Skeletal muscle satellite cell (primary cell): Measurements from ENCODE around the gene RAB30.

ENCODE experiments used
- H3K27me3 ChIP-seq: 2 replicates; pipeline ENCODE4 v1.7.0; 2013; ENCODE audit warnings: low read length; ENCODE audit not compliant: control insufficient read depth, insufficient read depth
- H3K36me3 ChIP-seq: 2 replicates; pipeline ENCODE4 v1.7.0; 2013; ENCODE audit warnings: mild to moderate bottlenecking, control low read depth, low read length; ENCODE audit not compliant: insufficient read depth
- H3K4me1 ChIP-seq: 2 replicates; pipeline ENCODE4 v1.7.0; 2013; ENCODE audit warnings: low read length; ENCODE audit not compliant: control insufficient read depth, insufficient read depth
- H3K4me2 ChIP-seq: 2 replicates; pipeline ENCODE4 v1.7.0; 2013; ENCODE audit warnings: mild to moderate bottlenecking, low read length
- H3K4me3 ChIP-seq: 2 replicates; pipeline ENCODE4 v1.7.0; 2013; ENCODE audit warnings: low read length
- H3K9ac ChIP-seq: 2 replicates; pipeline ENCODE4 v1.7.0; 2013; ENCODE audit warnings: mild to moderate bottlenecking, low read depth, low read length, moderate library complexity
- H3K9me3 ChIP-seq: replicated peaks from 2 replicates; pipeline ENCODE4 v1.7.0; 2013; ENCODE audit warnings: mild to moderate bottlenecking, control low read depth, low read length

RAB30 gene

GRCh38 chr11:83007477-83007876 lies 64.2 kb downstream of the RAB30 start:
- Histone ChIP-seq H3K4me2 (no peak overlapping the region), H3K36me3 (no peaks in the 10 kb centered on the region), H3K9me3 (no peaks in the 10 kb centered on the region), H3K4me1 (peaks cover 28% of the 10 kb centered on the region), H3K4me3 (no peak overlapping the region), H3K9ac (no peak overlapping the region), H3K27me3 (no peaks in the 10 kb centered on the region)

DNA sequence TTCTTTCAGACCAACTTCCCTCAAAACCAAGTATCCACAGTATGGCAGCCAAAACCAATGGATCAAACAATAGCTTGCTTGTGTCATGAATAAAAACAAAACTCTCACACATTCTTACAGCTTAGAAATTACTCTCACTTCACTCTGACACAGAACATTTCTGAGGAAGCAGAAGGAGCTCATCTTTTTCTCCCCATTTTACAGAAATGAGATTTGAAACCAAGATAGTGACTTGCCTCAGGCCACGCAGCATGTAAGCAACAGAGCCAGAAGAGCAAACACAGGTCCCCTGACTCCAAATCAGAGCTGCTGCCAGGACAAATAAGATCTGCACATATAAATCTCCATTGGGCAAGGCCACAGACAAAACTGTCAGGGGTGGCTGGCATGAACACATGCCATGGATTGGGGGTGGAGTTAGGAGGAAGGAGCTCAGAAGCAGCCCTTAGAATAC lies 64.8 kb downstream of the RAB30 start:
- no peak overlapping the region for H3K4me3 ChIP-seq
- H3K4me1 ChIP-seq = peaks cover 22% of the 10 kb centered on the region
- no peak overlapping the region for H3K9ac ChIP-seq
- H3K36me3 ChIP-seq = no peaks in the 10 kb centered on the region
- no peak overlapping the region for H3K4me2 ChIP-seq
- no peaks in the 10 kb centered on the region for H3K27me3 ChIP-seq
- no peaks in the 10 kb centered on the region for H3K9me3 ChIP-seq

- Histone ChIP-seq H3K4me2 (no peak overlapping the region), H3K9ac (no peak overlapping the region), H3K36me3 (no peaks in the 10 kb centered on the region), H3K4me1 (peaks cover 13% of the 10 kb centered on the region), H3K27me3 (no peaks in the 10 kb centered on the region), H3K9me3 (no peaks in the 10 kb centered on the region), H3K4me3 (no peak overlapping the region)
These were observed 66.7 kb downstream of the RAB30 start for GRCh38 chr11:83004746-83005556.

GRCh38 chr11:83002522-83002921 lies 69.2 kb downstream of the RAB30 start:
- H3K27me3 ChIP-seq = no peaks in the 10 kb centered on the region
- H3K4me2 ChIP-seq = no peak overlapping the region
- H3K9ac ChIP-seq = no peak overlapping the region
- no peaks in the 10 kb centered on the region for H3K9me3 ChIP-seq
- no peak overlapping the region for H3K4me3 ChIP-seq
- H3K36me3 ChIP-seq = no peaks in the 10 kb centered on the region
- H3K4me1 ChIP-seq = peaks cover 1% of the 10 kb centered on the region

DNA sequence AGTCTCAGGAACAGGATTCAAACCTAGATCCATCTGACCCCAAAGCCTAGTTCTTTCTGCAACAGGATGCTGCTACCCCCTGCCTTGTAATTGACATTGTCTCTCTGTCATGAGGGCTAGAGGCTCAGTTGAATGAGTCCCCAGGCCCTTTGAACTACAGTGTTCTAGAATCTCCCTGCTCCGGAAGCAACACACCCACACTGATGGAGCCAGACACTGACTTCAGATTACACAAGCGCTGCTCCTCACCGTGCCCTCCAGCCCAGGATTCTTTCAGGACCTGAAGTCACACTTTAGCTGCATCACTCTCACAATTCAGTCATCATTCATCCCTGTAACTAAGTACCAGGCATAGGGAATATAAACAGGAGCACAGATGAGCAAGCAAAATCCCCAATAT lies 69.6 kb downstream of the RAB30 start:
- Histone ChIP-seq H3K36me3 (no peaks in the 10 kb centered on the region), H3K4me2 (no peak overlapping the region), H3K27me3 (no peaks in the 10 kb centered on the region), H3K4me1 (peaks cover 6% of the 10 kb centered on the region), H3K4me3 (no peak overlapping the region), H3K9ac (no peak overlapping the region), H3K9me3 (no peaks in the 10 kb centered on the region)

GRCh38 chr11:83000381-83000780 lies 71.3 kb downstream of the RAB30 start:
- no peak overlapping the region for H3K4me3 ChIP-seq
- no peak overlapping the region for H3K9ac ChIP-seq
- peaks cover 9% of the 10 kb centered on the region for H3K4me1 ChIP-seq
- no peaks in the 10 kb centered on the region for H3K9me3 ChIP-seq
- no peaks in the 10 kb centered on the region for H3K36me3 ChIP-seq
- no peaks in the 10 kb centered on the region for H3K27me3 ChIP-seq
- H3K4me2 ChIP-seq = no peak overlapping the region

DNA sequence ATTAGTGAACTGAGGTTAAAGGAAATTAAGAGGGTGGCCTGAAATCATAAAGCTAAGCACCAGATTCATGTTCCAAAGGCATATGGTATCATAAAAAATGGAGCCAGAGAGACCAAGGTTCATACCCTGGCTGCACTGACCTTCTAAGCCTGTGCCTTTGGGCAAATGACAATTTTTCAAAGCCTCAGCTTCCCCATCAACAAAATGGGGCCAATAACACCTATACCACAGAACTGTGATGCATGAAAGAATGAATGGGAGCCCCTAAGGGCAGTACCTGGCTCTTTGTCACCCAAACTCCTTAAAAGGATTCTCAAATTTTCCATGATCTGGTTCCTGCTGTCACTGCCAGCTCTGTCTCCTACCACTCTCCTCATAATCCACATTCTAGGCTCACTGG lies 72.5 kb downstream of the RAB30 start:
- no peaks in the 10 kb centered on the region for H3K36me3 ChIP-seq

GRCh38 chr11:82998697-82999096 lies 73.0 kb downstream of the RAB30 start:
- Histone ChIP-seq H3K4me2 (no peak overlapping the region), H3K9ac (no peak overlapping the region), H3K9me3 (no peaks in the 10 kb centered on the region), H3K4me1 (peaks cover 9% of the 10 kb centered on the region), H3K27me3 (no peaks in the 10 kb centered on the region), H3K36me3 (no peaks in the 10 kb centered on the region), H3K4me3 (no peak overlapping the region)

More for the DNA sequence above, 72.5 kb downstream of the RAB30 start:
- Histone ChIP-seq H3K4me3 (no peak overlapping the region), H3K27me3 (no peaks in the 10 kb centered on the region), H3K4me2 (no peak overlapping the region), H3K9ac (no peak overlapping the region), H3K4me1 (peaks cover 9% of the 10 kb centered on the region), H3K9me3 (no peaks in the 10 kb centered on the region)

DNA sequence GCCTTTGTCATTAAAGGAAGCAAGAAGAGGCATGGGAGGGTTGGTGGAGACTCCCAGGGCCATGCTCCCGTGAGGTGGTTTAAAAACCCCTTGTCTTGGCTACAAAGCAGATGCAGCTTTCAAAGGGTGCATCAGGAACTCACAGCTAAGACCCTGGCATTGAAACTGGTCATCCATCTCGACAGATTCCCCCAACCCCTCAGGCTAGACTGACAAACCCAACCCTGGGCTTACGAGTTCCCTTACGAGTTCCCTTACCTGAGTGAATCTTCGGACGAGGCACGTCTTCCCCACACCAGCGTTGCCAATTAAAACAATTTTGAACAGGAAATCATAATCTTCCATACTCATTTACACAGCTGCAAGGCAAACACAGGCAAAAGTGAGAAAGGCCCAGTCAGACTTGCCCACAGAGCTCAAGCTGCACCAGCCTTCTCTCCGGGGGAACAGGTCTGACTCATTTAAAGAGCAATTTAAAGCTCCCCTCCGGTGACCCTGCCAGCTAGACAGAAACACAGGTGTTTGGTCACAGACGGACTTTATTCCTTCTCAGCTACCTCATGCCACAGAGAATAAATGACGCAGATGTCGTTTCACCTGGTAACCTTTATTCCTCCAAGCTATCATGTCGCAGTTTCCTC lies 74.6 kb downstream of the RAB30 start:
- H3K4me3 ChIP-seq = no peak overlapping the region
- H3K4me2 ChIP-seq = no peak overlapping the region
- H3K9me3 ChIP-seq = no peaks in the 10 kb centered on the region
- H3K9ac ChIP-seq = no peak overlapping the region
- peaks cover 9% of the 10 kb centered on the region for H3K4me1 ChIP-seq
- H3K27me3 ChIP-seq = no peaks in the 10 kb centered on the region
- no peaks in the 10 kb centered on the region for H3K36me3 ChIP-seq

DNA sequence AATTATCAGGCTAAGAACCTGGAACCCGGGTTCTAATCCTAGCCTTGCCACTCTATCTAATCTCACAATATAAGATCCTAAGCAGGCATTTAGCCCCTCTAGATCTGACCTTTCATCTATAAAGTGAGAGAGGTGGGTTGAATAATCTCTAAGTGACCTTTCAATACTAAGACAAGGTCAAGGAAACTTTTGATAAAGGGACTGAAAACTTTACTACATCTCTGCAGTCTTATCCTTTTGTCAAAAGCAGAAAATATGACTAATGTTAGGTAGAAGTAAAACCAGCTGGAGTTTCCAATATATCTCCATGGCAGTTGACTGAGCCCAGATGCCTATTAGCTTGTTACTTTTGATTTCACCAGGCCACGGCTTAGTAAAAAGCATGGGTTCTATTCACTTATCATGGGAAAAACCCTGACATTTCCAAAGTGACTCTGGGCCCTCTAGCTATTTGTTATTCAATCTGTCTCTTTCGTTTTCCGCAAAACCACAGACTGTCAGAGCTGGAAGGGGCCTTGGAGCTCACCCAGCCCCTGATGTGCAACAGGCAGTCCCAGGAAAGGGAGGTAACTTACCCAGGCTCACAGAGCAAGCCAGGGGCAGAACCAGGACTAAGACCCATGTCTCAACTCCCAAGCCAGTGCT lies 75.8 kb downstream of the RAB30 start:
- no peak overlapping the region for H3K9ac ChIP-seq
- H3K4me1 ChIP-seq = peaks cover 9% of the 10 kb centered on the region
- H3K27me3 ChIP-seq = no peaks in the 10 kb centered on the region
- no peaks in the 10 kb centered on the region for H3K36me3 ChIP-seq
- no peaks in the 10 kb centered on the region for H3K9me3 ChIP-seq
- no peak overlapping the region for H3K4me3 ChIP-seq
- no peak overlapping the region for H3K4me2 ChIP-seq

DNA sequence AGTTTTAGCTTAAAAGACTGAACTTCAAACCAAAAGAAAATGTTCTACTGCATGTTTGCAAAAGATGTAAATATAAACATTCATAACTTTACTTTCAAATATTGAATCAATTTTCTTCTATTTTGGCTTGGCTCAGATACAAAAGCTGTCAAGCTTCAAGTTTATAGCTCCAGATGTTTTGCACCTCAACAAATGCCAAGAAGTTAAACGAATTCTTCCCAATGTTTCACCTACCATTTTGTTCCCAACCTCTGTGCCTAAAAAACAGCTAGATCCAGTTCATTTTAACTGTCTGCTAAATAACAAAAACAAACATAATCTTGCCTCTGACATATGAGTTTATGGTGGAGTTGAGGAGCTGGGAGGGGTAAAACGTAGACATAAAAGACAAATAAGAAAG lies 76.5 kb downstream of the RAB30 start:
- Histone ChIP-seq H3K27me3 (no peaks in the 10 kb centered on the region), H3K9ac (no peak overlapping the region), H3K4me2 (no peak overlapping the region), H3K4me1 (peaks cover 9% of the 10 kb centered on the region), H3K9me3 (no peaks in the 10 kb centered on the region), H3K36me3 (no peaks in the 10 kb centered on the region), H3K4me3 (no peak overlapping the region)
